Activated CD4-positive, alpha-beta memory T cell treated with anti-CD3 and anti-CD28 coated beads, Interleukin-2, amount 10 ng/mL, durations not matched to agents 7 days and 5 days (primary cell): ENCODE data around the gene SHISA9. TPM values are rescaled to one million over a fixed set of nuclear protein-coding genes. Genes with fewer than 3 reads are reported as not detected.

Source experiments
- CTCF ChIA-PET: fragments of 350-600 bp; sonication (Branson Sonifier 250); formaldehyde crosslinking; loops from one replicate; lab custom pipeline; 2021; ENCODE audit warnings: antibody characterized with exemption, inconsistent platforms; lab: Charles Lee
- POLR2A ChIA-PET: fragments of 350-600 bp; sonication (Branson Sonifier 250); formaldehyde crosslinking; loops from one replicate; lab custom pipeline; 2021; ENCODE audit warnings: antibody characterized with exemption; lab: Charles Lee
- DNase-seq: peaks from one replicate; pipeline ENCODE4 v3.0.0-alpha.2; 2020
- H3K27ac Mint-ChIP-seq: one replicate; pipeline ENCODE4 v1.8.0; 2021; ENCODE audit warnings: mild to moderate bottlenecking, mixed read lengths
- H3K27me3 Mint-ChIP-seq: one replicate; pipeline ENCODE4 v1.8.0; 2021; ENCODE audit warnings: mixed read lengths
- H3K36me3 Mint-ChIP-seq: one replicate; pipeline ENCODE4 v1.8.0; 2021; ENCODE audit warnings: low read depth, mixed read lengths
- H3K4me1 Mint-ChIP-seq: one replicate; pipeline ENCODE4 v1.8.0; 2021; ENCODE audit warnings: mixed read lengths
- H3K4me3 Mint-ChIP-seq: one replicate; pipeline ENCODE4 v1.8.0; 2021; ENCODE audit warnings: mild to moderate bottlenecking, mixed read lengths
- H3K9me3 Mint-ChIP-seq: one replicate; pipeline ENCODE4 v1.8.0; 2021; ENCODE audit warnings: mixed read lengths
- total RNA-seq, 2 experiments: library from RNA; stranded (reverse); gene quantifications; one replicate each; pipeline ENCODE4 v1.2.3, GENCODE V29; 2021

The SHISA9 gene
- total RNA-seq, 2 experiments from 2014 or later: 0.08 TPM; not detected in 1

DNA sequence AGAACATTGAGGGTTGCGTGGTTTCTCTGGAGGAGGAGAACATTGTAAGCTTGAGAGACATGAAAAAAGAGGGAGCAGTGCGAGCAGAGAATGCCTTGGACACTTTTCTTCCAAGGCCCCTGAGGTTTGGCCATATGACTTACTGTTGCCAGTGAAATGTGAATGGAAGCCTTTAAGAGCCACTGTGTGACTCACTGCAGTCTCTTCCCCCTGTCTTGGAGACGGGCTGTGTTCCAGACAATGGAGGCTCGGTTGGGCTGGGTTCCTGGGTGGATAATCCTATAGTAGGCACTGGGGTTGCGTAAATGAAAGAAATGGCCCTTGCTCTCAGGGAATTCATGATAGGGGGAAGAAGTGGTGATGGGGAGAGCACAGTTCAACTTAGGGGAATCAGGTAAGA lies 75.5 kb downstream of the SHISA9 start:
- Mint-ChIP-seq H3K36me3 (no peaks in the 10 kb centered on the region), H3K9me3 (no peaks in the 10 kb centered on the region), H3K27ac (no peak overlapping the region), H3K4me3 (no peak overlapping the region), H3K4me1 (no peaks in the 10 kb centered on the region), H3K27me3 (no peaks in the 10 kb centered on the region)
- DNase-seq: no peak
- ChIA-PET POLR2A (no interaction called here), CTCF (no interaction called here)

DNA sequence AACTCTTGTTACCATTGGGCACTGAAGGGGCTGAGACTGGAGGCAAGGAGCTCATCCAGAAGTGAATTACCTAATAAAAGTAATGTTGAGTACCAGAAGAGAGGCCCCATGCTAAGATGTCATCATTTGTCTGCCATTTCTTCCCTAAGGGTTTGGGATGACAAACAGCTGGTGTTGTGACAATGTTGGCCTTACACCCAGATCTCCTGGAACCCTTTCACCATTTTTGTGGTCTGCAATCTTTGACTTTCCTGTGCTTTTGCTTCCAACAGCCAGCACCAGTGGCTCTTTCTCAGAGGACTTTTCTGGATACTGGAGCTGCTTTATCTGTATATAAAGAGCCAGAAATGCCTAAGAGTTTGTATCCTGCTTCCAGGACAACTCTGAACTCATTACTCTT lies 84.1 kb downstream of the SHISA9 start:
- no peaks in the 10 kb centered on the region for H3K36me3 Mint-ChIP-seq
- ChIA-PET CTCF (no interaction called here), POLR2A (no interaction called here)
- no peaks in the 10 kb centered on the region for H3K4me1 Mint-ChIP-seq
- H3K27me3 Mint-ChIP-seq: no peaks in the 10 kb centered on the region
- no peak overlapping the region for H3K27ac Mint-ChIP-seq
- H3K4me3 Mint-ChIP-seq: no peak overlapping the region
- H3K9me3 Mint-ChIP-seq: no peaks in the 10 kb centered on the region
- no peak for DNase-seq

DNA sequence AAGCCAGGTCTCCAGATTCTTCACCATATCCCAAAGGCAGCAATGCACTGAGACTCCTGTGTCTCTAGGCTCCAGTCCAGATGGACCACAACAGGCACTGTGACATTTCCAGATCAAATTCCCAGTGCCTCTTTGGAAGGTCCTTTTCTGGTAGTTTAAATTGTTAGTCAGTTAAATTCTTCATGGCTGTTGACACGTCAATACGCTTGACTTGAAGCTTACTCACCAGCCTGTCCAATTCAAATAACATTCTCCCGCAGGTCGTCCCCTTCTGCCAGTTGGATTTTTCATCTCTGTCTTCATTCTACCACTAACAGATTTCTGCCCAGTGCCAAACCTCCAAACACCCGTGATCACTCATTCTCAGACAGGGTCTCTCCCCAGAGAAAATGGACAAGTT lies 86.7 kb downstream of the SHISA9 start:
- H3K9me3 Mint-ChIP-seq: no peaks in the 10 kb centered on the region
- no peak for DNase-seq
- no peak overlapping the region for H3K4me3 Mint-ChIP-seq
- no peaks in the 10 kb centered on the region for H3K4me1 Mint-ChIP-seq
- ChIA-PET POLR2A (no interaction called here), CTCF (no interaction called here)
- no peaks in the 10 kb centered on the region for H3K36me3 Mint-ChIP-seq
- H3K27ac Mint-ChIP-seq: no peak overlapping the region
- no peaks in the 10 kb centered on the region for H3K27me3 Mint-ChIP-seq

DNA sequence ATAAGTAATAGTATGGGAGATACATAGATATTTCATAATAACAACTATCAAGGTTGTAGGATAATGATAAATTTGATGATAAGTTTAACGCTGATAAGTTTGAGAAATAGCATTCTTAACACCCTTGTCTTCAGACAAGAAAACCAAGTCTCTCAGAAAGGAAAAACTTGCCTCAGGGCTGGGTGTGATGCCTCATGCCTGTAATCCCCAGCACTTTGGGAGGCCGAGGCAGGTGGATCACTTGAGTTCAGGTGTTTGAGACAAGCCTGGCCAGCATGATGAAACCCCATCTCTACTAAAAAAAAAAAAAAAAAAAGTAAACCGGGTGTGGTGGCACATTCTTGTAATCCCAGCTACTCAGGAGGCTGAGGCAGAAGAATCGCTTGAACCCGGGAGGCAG lies 90.7 kb downstream of the SHISA9 start:
- no peak overlapping the region for H3K4me3 Mint-ChIP-seq
- H3K36me3 Mint-ChIP-seq: no peaks in the 10 kb centered on the region
- ChIA-PET CTCF (no interaction called here), POLR2A (no interaction called here)
- no peaks in the 10 kb centered on the region for H3K27me3 Mint-ChIP-seq
- H3K9me3 Mint-ChIP-seq: no peaks in the 10 kb centered on the region
- DNase-seq: no peak
- no peaks in the 10 kb centered on the region for H3K4me1 Mint-ChIP-seq
- no peak overlapping the region for H3K27ac Mint-ChIP-seq

DNA sequence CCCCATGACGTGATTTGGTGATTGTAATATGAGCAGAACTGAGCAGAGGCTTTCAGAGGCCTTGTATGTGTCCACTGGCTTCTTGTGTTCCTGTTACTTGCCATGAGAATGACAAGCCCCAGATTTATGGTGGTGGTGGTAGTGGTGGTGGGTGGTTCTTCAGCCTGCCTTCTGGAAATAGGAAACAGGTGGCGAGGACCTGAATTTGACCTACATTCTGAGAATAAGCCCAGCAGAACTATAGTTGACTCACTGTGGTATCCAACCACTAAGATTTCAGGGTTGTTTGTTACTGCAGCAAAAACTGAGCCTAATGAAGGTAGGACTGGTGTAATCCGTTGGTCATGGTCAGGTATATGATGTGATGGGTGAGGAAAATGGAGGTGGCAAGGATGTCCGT lies 93.0 kb downstream of the SHISA9 start:
- Mint-ChIP-seq H3K4me3 (no peak overlapping the region), H3K27me3 (no peaks in the 10 kb centered on the region), H3K9me3 (no peaks in the 10 kb centered on the region), H3K36me3 (no peaks in the 10 kb centered on the region), H3K4me1 (no peaks in the 10 kb centered on the region), H3K27ac (no peak overlapping the region)
- CTCF ChIA-PET: no interaction called here
- POLR2A ChIA-PET: no interaction called here
- no peak for DNase-seq

DNA sequence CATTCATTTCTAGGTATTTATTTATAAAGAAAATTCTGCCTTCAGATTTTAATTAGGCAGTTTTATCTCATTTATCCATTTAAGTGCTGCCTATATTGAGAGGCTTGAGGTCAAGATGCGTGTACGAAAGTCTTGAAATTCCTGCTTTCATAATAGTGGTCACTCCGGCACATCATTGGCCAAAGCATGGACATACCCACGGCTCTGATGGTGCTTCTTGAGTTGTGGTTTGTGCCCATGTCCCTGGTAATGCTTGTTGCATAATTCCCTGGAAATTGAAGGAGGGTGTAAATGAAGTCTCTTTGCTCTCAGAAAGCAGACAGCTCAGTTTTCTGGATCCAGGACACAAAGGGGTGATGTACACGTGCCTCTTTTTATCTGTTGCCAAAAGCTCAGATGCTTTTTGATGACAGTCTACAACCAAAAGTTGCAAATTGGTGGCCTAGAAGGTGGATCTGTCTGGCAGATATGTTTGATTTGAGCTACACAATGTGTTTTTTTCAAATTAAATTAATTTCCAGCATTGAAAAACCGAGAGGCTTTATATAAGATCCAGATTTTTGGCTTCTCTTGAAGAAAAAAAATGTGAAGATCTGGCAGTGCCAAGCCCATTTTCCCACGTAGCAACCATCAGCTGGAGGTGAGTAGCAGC lies 94.4 kb downstream of the SHISA9 start:
- Mint-ChIP-seq H3K4me3 (no peak overlapping the region), H3K27ac (no peak overlapping the region), H3K4me1 (no peaks in the 10 kb centered on the region), H3K27me3 (no peaks in the 10 kb centered on the region), H3K9me3 (no peaks in the 10 kb centered on the region), H3K36me3 (no peaks in the 10 kb centered on the region)
- POLR2A ChIA-PET: no interaction called here
- CTCF ChIA-PET: no interaction called here
- DNase-seq: no peak

DNA sequence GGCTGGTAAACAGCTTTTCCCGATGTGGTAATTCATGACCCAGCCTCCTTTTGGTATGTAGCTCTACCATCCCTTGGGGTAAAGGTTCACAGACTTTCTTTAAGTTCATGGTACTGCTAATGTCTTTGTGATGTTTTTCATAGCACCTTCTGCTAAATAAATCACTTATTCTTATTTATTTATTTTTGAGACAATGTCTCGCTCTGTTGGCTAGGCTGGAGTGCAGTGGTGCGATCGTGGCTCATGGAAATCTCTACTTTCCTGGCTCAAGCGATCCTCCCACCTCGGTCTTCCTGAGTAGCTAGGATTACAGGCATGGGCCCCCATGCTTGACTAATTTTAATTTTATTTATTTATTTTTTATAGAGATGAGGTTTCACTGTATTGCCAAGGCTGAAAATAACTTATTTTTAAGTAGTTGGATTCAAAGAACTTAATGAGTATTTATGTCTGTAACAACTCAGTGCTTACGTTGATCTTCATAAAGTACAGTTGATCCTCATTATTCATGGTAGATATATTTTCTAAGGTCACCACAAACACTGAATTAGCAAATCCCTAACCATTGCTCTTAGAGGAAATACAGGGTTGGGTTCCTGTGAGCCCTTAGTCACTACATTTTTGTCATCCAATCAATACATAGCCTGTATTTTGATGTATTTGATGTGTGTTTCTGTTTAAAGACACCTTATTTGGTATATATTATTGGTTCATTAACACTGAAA lies 97.1 kb downstream of the SHISA9 start:
- CTCF ChIA-PET: no interaction called here
- H3K27me3 Mint-ChIP-seq: no peaks in the 10 kb centered on the region
- no peaks in the 10 kb centered on the region for H3K4me1 Mint-ChIP-seq
- no peak for DNase-seq
- no peaks in the 10 kb centered on the region for H3K36me3 Mint-ChIP-seq
- no peak overlapping the region for H3K27ac Mint-ChIP-seq
- POLR2A ChIA-PET: no interaction called here
- H3K4me3 Mint-ChIP-seq: no peak overlapping the region
- no peaks in the 10 kb centered on the region for H3K9me3 Mint-ChIP-seq

DNA sequence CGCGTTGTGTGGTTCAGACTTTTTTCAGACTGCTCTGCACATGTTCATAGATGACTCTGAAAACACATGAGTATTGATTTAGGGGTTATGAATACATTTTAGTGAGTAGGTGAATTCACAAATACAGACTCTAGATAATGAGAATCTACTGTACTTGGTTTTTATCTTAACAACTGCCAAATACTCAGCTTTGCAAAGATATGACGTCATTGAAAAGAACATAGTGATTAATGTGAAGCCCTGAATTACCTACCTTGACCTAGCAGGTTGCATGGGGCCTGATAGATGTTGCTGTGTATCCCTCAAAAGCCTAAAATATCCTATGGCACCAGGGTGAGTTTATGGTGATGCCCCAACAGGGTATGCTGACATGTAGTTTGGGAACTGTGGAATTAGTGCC lies 98.0 kb downstream of the SHISA9 start:
- Mint-ChIP-seq H3K9me3 (no peaks in the 10 kb centered on the region), H3K27ac (no peak overlapping the region), H3K36me3 (no peaks in the 10 kb centered on the region), H3K27me3 (no peaks in the 10 kb centered on the region), H3K4me3 (no peak overlapping the region), H3K4me1 (no peaks in the 10 kb centered on the region)
- POLR2A ChIA-PET: no interaction called here
- CTCF ChIA-PET: no interaction called here
- DNase-seq: no peak

DNA sequence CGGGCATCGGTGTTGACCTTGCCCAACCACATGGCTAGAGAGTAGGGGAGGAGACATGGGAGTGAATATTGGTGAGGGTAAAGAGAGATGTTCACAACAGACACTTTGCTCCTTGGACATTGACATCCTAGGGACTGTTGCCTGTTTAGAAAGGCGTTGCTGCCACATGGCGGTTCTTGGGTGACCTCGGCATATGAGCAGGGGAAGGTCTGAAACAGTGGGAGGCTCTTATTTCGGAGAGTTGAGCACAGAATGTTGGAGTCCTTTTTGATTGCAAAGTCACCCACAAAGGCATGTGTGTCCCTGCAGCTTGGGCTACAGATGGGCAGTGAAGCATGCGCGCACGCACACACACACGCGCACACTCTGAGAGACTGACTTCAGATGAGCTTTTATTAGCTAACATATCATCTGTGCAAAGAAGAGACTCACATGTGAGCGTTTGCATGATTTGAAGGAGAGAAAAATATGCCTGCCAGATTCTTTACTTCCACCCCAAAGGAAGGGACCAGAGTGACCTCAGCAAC lies 104.4 kb downstream of the SHISA9 start:
- DNase-seq: no peak
- no peak overlapping the region for H3K27ac Mint-ChIP-seq
- no peaks in the 10 kb centered on the region for H3K4me1 Mint-ChIP-seq
- H3K27me3 Mint-ChIP-seq: no peaks in the 10 kb centered on the region
- CTCF ChIA-PET: no interaction called here
- H3K4me3 Mint-ChIP-seq: no peak overlapping the region
- H3K36me3 Mint-ChIP-seq: no peaks in the 10 kb centered on the region
- POLR2A ChIA-PET: no interaction called here
- no peaks in the 10 kb centered on the region for H3K9me3 Mint-ChIP-seq

DNA sequence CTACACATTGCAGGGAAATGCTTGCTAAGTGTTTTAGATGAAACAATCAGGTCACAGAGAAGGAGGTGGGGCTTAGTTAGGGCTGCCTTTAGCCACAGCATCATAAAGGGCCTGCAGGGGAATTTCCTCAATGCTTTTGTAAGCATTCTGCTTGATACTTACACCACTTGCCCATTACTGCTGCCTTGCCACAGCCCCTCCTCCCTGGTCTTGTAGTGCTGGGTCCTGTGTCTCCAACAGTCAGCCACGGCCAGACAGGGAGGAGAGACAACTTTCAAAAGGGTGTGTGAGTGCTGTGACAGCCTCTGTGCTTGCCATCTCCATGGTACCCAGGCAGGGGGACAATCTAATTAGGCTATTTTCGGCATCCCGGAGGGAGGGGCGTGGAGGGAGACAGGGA lies 111.2 kb downstream of the SHISA9 start:
- ChIA-PET CTCF (no interaction called here), POLR2A (no interaction called here)
- H3K27me3 Mint-ChIP-seq: no peaks in the 10 kb centered on the region
- no peak for DNase-seq
- no peaks in the 10 kb centered on the region for H3K9me3 Mint-ChIP-seq
- no peak overlapping the region for H3K27ac Mint-ChIP-seq
- no peaks in the 10 kb centered on the region for H3K4me1 Mint-ChIP-seq
- no peaks in the 10 kb centered on the region for H3K36me3 Mint-ChIP-seq
- no peak overlapping the region for H3K4me3 Mint-ChIP-seq

DNA sequence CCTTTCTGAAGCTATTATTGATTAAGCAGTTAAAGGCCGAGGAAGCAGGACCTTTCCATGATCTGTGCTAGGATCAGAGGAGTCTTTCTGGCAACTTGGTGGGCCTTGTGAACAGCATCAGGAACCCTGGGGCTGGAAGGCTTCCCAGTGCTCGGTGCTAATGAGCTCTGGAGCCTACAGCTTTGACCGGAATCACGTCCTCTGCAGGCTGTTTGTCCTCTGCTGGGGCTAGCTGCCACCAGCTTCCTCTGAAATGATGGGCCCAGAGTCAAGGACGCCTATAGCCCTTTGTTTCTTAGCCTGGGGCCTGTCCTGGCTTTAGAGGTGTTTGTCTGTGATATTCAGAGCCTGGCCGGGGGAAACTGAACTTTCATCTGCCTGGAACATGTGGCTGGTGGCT lies 111.6 kb downstream of the SHISA9 start:
- no peak overlapping the region for H3K4me3 Mint-ChIP-seq
- H3K27me3 Mint-ChIP-seq: no peaks in the 10 kb centered on the region
- no peaks in the 10 kb centered on the region for H3K4me1 Mint-ChIP-seq
- ChIA-PET CTCF (no interaction called here), POLR2A (no interaction called here)
- H3K36me3 Mint-ChIP-seq: no peaks in the 10 kb centered on the region
- H3K27ac Mint-ChIP-seq: no peak overlapping the region
- no peak for DNase-seq
- H3K9me3 Mint-ChIP-seq: no peaks in the 10 kb centered on the region

DNA sequence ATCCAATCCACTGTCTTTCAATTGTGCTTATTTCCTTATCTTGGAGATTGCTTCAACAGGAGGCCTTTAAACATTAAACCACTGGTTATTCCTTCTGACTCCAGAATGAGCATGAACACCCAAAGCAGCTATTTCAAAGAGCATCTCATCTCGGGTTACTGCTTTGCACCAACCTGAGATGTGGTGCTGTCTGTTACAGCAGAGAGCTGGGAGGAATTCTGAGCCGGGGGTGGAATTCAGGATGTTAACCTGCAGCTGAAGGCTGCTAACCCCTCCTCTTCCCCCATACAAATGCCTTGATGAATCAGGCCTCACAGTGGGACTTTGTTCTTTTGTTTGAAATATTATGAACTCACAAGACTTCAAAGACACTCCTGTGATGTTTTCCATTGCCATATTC lies 113.1 kb downstream of the SHISA9 start:
- Mint-ChIP-seq H3K9me3 (peaks cover 2% of the 10 kb centered on the region), H3K27ac (no peak overlapping the region), H3K27me3 (no peaks in the 10 kb centered on the region), H3K4me3 (no peak overlapping the region), H3K36me3 (no peaks in the 10 kb centered on the region), H3K4me1 (no peaks in the 10 kb centered on the region)
- ChIA-PET CTCF (no interaction called here), POLR2A (no interaction called here)
- no peak for DNase-seq

DNA sequence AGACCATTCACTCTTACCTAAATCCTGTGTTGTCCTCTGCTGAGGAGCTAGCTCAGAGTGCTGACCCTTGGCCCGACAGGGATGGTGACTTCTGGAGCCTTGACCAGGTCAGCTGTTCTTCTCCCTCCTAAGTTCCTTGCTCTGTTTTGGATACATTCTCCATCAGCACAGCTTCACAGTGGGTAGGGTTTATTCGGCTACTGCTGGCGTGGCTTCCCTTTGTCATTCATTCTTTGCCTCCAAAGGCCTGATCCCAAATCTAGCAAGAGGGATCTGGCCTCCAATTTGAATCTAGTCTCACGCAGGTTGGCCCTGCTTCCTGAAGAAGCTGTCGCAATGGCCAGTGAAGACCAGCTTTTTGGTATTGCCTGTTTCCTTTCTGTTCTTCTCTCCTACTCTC lies 116.6 kb downstream of the SHISA9 start:
- H3K4me1 Mint-ChIP-seq: no peaks in the 10 kb centered on the region
- no peak overlapping the region for H3K4me3 Mint-ChIP-seq
- ChIA-PET CTCF (no interaction called here), POLR2A (no interaction called here)
- peaks cover 4% of the 10 kb centered on the region for H3K9me3 Mint-ChIP-seq
- no peaks in the 10 kb centered on the region for H3K36me3 Mint-ChIP-seq
- no peaks in the 10 kb centered on the region for H3K27me3 Mint-ChIP-seq
- no peak overlapping the region for H3K27ac Mint-ChIP-seq
- DNase-seq: no peak

DNA sequence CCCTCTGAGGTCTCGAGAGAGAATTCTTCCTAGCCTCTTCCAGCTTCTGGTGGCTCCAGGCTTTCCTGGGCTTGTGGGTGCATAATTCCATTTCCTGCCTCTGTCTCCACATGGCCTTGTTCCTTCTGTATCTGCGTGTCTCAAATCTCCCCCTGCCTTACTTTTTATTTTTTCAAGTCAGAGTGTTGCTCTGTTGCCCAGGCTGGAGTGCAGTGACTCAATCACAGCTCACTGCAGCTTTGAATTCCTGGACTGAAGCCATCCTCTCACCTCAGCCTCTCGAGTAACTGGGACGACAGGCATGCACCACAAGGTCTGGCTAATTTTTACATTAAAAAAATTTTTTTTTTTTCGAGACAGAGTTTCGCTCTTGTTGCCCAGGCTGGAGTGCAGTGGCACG lies 120.6 kb downstream of the SHISA9 start:
- POLR2A ChIA-PET: no interaction called here
- no peak for DNase-seq
- H3K4me3 Mint-ChIP-seq: no peak overlapping the region

More for the DNA sequence above, 120.6 kb downstream of the SHISA9 start:
- CTCF ChIA-PET: no interaction called here
- H3K9me3 Mint-ChIP-seq: peaks cover 10% of the 10 kb centered on the region
- no peaks in the 10 kb centered on the region for H3K4me1 Mint-ChIP-seq
- H3K27ac Mint-ChIP-seq: no peak overlapping the region
- H3K36me3 Mint-ChIP-seq: no peaks in the 10 kb centered on the region
- no peaks in the 10 kb centered on the region for H3K27me3 Mint-ChIP-seq
